Measurements from ENCODE around the gene ANTKMT.
A peak's percentile ranks its signal among the peaks of the same experiment; 100 is the strongest.
"Not testable (repeated sequence)": the region's sequence is repeated elsewhere in the genome, so short reads cannot be mapped to it uniquely, and the experiment has no call there.

The ANTKMT gene

GRCh38 chr16:681746-682427, 39.1 kb upstream of the ANTKMT start:
- DNase-seq: no peak

DNA sequence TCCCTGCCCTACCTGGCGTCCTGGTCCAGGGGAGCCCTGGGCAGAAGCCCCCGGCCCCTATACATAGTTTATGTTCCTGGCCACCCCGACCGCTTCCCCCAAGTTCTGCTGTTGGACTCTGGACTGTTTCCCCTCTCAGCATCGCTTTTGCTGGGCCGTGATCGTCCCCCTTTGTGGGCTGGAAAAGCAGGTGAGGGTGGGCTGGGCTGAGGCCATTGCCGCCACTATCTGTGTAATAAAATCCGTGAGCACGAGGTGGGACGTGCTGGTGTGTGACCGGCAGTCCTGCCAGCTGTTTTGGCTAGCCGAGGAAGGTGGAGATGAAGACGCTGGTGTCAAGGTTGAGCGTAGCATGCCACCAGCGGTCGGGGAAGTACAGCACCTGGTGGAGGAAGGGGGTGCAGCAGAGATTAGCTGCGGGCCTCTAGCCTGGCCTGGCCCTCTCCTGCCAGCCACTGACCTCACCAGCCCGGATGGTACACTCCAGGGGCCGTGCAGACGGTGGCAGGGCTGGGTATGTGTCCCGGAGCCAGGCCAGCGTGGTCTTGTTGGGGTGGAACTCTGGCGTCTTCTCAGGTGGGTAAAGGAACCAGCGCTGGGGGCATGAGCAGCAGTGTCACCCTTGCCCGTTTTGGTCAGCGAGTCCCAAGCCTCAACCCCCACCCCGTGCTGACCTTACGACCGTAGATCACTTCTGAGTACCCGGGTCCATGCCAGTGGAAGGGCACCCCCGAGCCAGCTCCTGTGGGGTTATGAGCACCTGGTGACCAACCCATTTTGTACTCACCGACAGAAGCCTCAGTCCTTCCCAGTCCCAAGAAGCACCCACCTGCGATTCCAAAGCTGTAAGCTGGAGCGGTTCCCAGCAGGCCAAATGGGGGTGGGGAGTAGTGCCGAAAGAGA, 38.2 kb upstream of the ANTKMT start:
- no peak for DNase-seq

- DNase-seq: no peak
Measured at GRCh38 chr16:683396-684070, 37.4 kb upstream of the ANTKMT start.

DNA sequence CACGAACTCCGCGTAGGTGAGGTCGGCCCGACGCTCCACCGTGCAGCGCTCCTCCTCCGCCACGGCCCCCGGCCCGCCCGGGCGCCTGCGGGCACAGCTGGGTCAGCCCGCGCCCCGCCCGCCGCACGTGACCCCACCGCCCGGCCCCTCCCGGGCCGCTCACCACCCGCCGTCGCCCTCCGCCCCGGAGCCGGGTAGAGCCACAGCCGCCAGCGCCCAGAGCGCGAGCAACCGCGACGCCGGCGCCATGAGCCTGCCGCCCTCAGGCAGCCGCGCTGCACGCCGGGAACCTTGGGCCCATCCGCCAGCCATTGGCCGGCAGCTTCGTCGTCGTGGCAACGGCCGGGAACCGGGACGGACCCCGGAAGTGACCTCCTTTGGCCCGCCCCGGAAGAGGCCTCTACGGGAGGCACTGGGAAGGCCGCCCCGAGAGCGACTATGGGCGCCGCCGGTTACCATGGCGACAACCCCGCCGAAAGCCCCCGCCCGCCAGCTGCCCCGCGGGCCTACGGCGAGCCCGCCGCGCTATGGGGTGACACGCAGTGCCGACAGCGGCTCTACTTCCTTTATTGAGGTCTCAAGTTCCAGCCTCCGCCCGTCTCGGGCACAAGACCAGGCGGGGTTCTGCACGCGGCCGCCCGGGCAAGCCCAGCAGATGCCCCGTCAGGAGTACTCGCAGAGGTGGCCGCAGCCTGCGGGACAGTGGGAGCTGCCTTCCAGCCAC, 36.7 kb upstream of the ANTKMT start, which contains the start of gene JMJD8:
TSS of gene JMJD8 (minus strand) at position 264 of the 724 bp plus-strand sequence. CDS start at position 249, 15 bp downstream.
- peak; percentile 98 for DNase-seq

GRCh38 chr16:684961-685696, 35.8 kb upstream of the ANTKMT start:
- no peak for DNase-seq

GRCh38 chr16:685967-686366, 35.0 kb upstream of the ANTKMT start:
- DNase-seq: no peak

DNA sequence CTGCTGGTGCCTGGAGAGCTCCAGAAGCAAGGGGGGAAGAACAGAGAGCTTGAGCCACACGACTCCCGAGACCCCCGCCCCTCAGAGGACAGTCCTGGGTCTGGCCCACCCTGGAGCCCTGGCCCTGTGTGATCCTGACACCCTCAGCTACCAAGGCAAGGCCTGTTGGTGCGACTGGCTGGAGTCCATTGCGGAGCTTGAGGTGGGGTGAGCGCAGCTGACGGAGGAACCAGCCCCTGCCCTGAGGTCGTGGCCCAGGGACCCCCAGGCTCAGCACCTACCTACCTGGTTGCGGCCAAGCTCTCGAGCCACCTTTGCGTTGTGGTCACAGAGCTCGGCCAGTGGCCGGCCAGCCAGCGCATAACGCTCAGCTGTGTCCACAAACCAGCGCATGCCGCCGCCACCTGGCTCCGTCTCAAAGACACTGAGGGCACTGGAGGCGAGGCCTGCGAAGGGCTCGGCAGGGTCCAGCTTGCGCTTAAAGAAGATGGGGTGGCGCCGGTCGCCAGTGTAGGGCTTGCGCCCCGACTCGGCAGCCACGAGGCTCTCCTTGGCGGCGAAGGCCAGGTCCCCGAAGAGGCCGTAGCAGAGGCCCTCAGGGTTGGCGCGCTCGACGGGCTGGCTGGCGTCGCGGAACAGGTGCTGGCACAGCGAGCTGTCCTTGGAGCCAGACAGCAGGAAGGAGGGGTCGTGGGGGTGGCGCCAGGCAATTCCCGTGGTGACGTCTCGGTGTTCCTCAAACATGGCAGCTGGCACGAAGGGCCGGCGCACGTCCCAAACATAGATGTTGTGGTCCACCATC, 34.3 kb upstream of the ANTKMT start:
- DNase-seq: no peak

- no peak for DNase-seq
Measured at GRCh38 chr16:687499-687898, 33.4 kb upstream of the ANTKMT start.

DNA sequence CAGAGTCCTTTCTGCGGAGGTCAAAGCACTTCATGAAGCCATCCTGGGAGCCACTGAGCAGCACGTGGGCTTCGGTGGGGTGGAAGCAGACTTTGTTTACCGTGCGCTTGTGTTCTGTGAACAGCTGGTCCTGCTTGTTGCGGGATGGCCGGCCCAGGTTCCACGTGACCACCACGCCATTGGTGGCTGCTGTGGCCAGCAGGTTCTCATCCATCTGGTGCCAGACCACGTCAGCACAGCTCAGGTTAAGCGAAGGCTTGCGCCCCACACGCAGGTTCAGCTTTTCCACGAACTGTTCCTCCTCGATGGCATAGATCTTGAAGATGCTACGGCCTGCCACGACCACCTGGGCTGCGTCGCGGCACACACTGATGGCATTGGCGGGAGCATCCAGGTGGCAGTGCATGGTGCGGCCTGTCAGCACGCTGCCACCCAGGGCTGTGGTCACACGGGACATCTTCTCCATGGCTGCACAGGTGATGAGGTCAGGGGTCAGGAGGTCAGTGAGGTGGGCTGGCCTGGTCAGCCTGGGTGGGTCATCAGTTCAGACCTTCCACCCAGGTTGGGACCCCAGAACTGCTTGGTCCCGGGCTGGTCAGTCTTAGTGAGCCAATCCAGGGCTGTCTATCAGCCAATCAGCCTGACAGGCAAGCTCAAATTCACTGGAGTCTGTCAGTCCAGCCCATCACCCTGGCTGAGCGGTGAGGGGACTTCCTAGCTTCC, 31.6 kb upstream of the ANTKMT start:
- no peak for DNase-seq

GRCh38 chr16:691242-691641, 29.7 kb upstream of the ANTKMT start:
- not testable (repeated sequence) for DNase-seq

GRCh38 chr16:692356-693108, 28.4 kb upstream of the ANTKMT start:
- DNase-seq: no peak

DNA sequence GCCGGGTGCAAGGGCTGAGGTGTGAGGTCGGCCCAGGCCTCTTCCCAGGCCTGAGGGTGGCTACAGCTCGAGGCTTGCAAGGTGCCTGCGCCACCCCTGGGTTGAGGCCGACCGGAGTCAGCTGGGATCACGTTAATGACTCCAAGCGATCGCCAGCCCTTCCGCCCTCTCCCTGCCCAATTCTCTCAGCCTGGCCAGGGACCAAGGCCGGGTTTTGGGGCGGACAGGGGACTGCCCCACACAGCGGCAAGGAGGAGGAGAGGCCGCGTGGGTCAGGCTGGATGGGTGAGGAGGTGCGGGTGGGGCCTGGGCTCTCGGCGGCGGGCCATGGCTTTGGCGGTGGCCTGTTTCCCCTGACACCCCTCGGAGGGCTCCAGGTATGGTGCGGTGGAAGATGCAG, 27.6 kb upstream of the ANTKMT start:
- DNase-seq: no peak

DNA sequence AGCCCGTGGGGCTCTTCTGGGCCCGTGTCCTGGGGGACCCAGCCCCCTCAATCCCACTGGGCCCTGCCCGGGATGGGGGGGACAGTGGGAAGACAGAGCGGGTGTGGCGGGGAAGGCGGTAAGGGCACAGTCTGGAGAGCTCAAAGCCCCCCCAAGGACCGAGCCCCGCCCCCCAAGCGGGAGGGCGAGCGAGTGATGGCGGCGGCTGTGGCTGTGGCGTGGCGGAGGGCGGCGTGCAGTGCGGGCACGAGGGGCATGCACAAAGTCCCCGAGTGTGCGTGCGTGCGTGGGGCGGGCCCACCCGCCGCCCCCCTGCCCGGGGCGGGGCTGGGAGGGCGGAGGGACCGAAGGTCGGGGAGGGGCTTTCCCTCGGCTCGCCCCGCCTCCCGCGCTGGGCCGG, 27.2 kb upstream of the ANTKMT start:
- DNase-seq: no peak

GRCh38 chr16:694187-694862, 26.6 kb upstream of the ANTKMT start:
- peak; percentile 33 for DNase-seq

DNA sequence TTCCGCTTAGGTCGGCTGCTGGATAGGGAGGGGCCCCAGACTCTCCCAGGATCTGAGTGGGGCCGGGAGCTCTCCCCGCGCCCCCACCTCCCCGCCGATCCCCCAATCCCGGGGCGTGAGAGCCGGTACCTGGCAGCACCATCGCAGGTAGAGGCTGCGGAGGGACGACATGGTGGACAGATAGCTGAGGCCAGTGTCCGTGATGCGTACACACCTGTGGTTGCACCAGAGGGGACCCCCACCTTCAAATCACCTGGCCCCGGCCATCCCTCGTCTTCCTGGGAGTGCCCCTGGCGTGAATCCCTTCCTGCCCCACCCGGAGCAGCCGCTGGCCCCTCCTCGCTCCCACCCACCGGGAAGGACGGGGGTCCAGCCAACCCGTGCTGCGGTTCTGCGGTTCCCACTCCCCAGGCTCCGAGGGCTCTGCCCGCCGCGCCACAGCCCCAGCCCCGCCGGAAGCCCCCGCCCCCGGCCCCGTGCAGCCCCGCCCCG, 26.0 kb upstream of the ANTKMT start:
- no peak for DNase-seq

- DNase-seq: peak; percentile 82
Measured at GRCh38 chr16:695355-696089, 25.4 kb upstream of the ANTKMT start.

DNA sequence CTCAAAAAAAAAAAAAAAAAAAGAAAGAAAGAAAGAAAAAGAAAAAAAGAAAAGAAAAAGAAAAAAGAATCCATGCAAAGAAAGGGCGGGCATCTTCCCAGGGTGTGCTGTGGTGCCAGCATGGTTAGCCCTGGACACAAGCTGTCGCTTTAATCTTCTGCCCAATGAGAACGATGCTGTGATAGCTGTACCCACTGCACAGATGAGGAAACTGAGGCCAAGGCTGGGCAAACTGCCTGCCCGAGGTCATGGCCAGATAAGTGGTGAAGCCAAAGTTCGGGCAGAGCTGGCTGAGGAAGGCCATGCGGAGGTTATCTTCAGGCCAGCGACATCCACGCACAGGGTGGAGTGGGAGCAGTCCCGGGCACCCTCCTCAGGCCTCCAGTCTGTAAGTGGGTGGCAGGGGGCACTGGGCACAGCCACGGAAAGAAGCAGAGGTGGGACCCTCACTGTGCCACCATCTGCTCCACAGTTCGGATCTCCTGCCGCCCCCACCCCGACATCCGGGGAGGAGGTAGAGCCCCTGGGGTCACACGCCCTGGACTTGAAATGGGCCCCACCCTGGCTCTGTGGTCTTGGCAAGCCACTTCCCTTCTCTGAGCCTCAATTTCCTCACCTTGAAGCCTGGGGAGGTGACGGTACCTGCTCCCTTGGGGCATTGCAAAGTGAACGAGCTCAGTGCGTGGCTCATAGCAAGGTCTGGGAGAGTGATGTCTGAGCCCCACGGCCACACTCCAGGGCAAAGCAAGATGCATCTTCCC, 21.9 kb upstream of the ANTKMT start:
- no peak for DNase-seq

Data from CD4-positive, alpha-beta T cell treated with Interleukin-17A for 4 hours (primary cell).